Breast epithelium (tissue), 3 donors: ENCODE results near the gene SLC4A1AP.

Experiments
- POLR2A ChIP-seq: fragments of 450-650 bp; IDR thresholded peaks from one replicate; pipeline ENCODE4 v1.6.1; 2016; ENCODE audit warnings: antibody characterized with exemption, mild to moderate bottlenecking, moderate library complexity
- TF ChIP-seq, protein P1 (sequence below), 3 donors: fragments of 450-650 bp; IDR thresholded peaks; one replicate each; pipeline ENCODE4 v1.5.1; 2016 to 2017; ENCODE audit warnings: antibody characterized with exemption in 3 of 3, mild to moderate bottlenecking in 3 of 3, moderate library complexity in 3 of 3

DNA sequence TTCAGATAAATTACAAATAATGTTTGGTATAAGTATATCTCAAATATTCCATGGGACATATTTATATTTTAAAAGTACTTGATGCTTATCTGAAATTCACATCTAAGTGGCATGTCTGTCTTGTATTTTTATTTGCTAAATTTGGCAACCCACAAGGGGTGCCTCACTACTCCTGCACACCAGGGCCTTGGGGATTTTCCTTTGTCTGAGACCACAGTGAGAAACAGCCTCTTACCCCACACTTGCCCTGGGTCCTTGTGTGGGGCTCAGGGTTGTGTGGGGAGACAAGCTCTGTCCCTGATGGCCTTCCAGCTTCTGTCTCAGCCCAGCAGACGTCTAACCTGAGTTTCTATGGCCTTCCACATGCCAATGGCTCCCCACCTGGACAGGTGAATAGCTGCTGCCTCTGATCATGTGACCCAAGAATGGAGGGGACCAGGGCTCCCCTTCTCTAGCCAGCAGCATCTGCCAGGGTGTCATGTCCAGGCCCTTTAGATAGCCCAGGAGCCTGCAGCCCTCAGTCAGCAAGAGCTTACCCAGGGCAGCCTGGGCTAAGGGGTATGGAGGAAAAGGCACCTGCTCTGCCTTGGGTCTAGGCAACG, 58.3 kb downstream of the SLC4A1AP start:
- TF ChIP-seq, protein P1, sequence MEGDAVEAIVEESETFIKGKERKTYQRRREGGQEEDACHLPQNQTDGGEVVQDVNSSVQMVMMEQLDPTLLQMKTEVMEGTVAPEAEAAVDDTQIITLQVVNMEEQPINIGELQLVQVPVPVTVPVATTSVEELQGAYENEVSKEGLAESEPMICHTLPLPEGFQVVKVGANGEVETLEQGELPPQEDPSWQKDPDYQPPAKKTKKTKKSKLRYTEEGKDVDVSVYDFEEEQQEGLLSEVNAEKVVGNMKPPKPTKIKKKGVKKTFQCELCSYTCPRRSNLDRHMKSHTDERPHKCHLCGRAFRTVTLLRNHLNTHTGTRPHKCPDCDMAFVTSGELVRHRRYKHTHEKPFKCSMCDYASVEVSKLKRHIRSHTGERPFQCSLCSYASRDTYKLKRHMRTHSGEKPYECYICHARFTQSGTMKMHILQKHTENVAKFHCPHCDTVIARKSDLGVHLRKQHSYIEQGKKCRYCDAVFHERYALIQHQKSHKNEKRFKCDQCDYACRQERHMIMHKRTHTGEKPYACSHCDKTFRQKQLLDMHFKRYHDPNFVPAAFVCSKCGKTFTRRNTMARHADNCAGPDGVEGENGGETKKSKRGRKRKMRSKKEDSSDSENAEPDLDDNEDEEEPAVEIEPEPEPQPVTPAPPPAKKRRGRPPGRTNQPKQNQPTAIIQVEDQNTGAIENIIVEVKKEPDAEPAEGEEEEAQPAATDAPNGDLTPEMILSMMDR (IDR thresholded peaks at IDR 0.05), result no peak
- no peak for TF ChIP-seq POLR2A
